Lower leg skin (tissue), 4 donors: Measurements from ENCODE around the gene FBXO11. TPM values are rescaled to one million over a fixed set of nuclear protein-coding genes. Genes with fewer than 3 reads are reported as not detected.
"Not testable (repeated sequence)": the region's sequence is repeated elsewhere in the genome, so short reads cannot be mapped to it uniquely, and the experiment has no call there.

Experiments
- DNase-seq, 2 donors: peaks; one replicate each; pipeline ENCODE4 v3.0.0-alpha.2; 2019; ENCODE audit warnings: low spot score in 2 of 2
- H3K4me3 ChIP-seq: fragments of 200-600 bp; sonication (generic); 2 replicates; pipeline ENCODE4 v1.5.1; 2017; ENCODE audit warnings: mild to moderate bottlenecking, low read depth; ENCODE audit not compliant: poor library complexity, severe bottlenecking
- POLR2A ChIP-seq, 2 donors: fragments of 450-650 bp; IDR thresholded peaks; one replicate each; pipeline ENCODE4 v1.6.1; 2016 to 2017; ENCODE audit warnings: antibody characterized with exemption in 2 of 2, mild to moderate bottlenecking in 1 of 2, moderate library complexity in 1 of 2
- WGBS, 2 donors: methylation state at CpG; one replicate each; pipeline ENCODE4 v1.1.5; 2018; 5-methylcytosine and 5-hydroxymethylcytosine counted together
- intact Hi-C: fragments of 100-400 bp; cut with DNase I; formaldehyde crosslinking; loops from one replicate; pipeline ENCODE4 v1.15.0; 2023; ENCODE audit warnings: low total_unique reads
- total RNA-seq, 4 donors: library from RNA; depleted of rRNA; stranded (reverse); fragments of >200 nt; gene quantifications; one replicate each; pipeline ENCODE4 v1.1.0, GENCODE V29; 2016
- TF ChIP-seq, protein P1 (sequence below), 3 donors: fragments of 450-650 bp; IDR thresholded peaks; one replicate each; pipeline ENCODE4 v1.5.1; 2016; ENCODE audit warnings: antibody characterized with exemption in 3 of 3, mild to moderate bottlenecking in 3 of 3, moderate library complexity in 2 of 3

The FBXO11 gene
- total RNA-seq, 4 donors from 2014 or later, result 32.7 to 43.1 (median 39.3) TPM

- intact Hi-C loops, result no loop called here
- WGBS, 2 donors, result 80 to 83% methylated on average over 5 of the region's 5 CpGs
- no peak for TF ChIP-seq POLR2A (IDR thresholded peaks at IDR 0.05)
- H3K4me3 ChIP-seq, result no peak overlapping the region
- no peak for DNase-seq
These were observed 2.4 kb upstream of the FBXO11 start for GRCh38 chr2:47908682-47909081.

- intact Hi-C loops, result no loop called here
- TF ChIP-seq POLR2A (IDR thresholded peaks at IDR 0.05), result no peak
- TF ChIP-seq, protein P1, sequence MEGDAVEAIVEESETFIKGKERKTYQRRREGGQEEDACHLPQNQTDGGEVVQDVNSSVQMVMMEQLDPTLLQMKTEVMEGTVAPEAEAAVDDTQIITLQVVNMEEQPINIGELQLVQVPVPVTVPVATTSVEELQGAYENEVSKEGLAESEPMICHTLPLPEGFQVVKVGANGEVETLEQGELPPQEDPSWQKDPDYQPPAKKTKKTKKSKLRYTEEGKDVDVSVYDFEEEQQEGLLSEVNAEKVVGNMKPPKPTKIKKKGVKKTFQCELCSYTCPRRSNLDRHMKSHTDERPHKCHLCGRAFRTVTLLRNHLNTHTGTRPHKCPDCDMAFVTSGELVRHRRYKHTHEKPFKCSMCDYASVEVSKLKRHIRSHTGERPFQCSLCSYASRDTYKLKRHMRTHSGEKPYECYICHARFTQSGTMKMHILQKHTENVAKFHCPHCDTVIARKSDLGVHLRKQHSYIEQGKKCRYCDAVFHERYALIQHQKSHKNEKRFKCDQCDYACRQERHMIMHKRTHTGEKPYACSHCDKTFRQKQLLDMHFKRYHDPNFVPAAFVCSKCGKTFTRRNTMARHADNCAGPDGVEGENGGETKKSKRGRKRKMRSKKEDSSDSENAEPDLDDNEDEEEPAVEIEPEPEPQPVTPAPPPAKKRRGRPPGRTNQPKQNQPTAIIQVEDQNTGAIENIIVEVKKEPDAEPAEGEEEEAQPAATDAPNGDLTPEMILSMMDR (IDR thresholded peaks at IDR 0.05), result peak in 1 of 3 donors; percentile 18
- 13 to 16% methylated on average over 15 of the region's 15 CpGs for WGBS, 2 donors
- DNase-seq, result peak in 1 of 2 donors; percentile 41
- peak overlapping the region; percentile 9 for H3K4me3 ChIP-seq
These were observed 912 bp upstream of the FBXO11 start for GRCh38 chr2:47907039-47907781.

GRCh38 chr2:47905386-47906156 is 727 bp downstream of the FBXO11 start:
- peak overlapping the region; percentile 92 for H3K4me3 ChIP-seq
- peak; percentile 34 to 92 for DNase-seq
- no peak for TF ChIP-seq POLR2A (IDR thresholded peaks at IDR 0.05)
- TF ChIP-seq, protein P1 (IDR thresholded peaks at IDR 0.05), result no peak
- 1% methylated on average over 56 to 86 of the region's 105 CpGs for WGBS, 2 donors
- intact Hi-C loops, result no loop called here

DNA sequence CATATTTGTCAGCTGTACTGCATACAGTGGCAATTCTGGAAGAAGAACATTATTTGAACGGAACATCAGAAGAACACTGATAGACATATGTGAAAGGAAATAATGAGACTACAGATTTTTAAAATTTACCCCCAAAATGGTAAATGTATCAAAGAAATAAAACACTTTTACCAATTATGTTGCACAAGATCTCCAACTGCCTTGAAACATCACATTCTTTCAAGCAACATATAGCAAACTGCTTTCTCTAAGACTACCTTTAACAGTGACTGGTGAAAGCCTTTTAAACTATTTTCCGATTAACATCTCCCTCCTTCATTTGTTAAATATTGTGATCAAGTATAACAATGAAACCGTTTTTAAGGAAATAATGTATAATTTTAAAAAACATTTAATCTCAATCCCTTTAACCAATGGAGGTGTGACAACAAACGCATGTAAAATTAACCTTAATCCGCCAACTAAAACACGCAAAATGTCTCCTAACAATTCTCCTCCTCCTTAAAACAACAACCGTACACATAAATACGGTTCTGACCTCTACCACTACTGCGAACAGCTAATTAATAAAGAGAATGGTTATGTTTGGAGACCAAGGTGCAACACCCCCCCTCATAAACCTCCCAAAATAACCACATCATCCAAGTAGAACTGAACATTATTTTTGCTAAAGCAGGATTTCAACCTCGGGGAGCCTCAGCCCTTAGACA is 2.4 kb downstream of the FBXO11 start:
- DNase-seq, result no peak
- 1 to 2% methylated on average over 10 of the region's 10 CpGs for WGBS, 2 donors
- intact Hi-C loops, result no loop called here
- TF ChIP-seq, protein P1 (IDR thresholded peaks at IDR 0.05), result no peak
- TF ChIP-seq POLR2A (IDR thresholded peaks at IDR 0.05), result no peak
- peak overlapping the region; percentile 92 for H3K4me3 ChIP-seq

DNA sequence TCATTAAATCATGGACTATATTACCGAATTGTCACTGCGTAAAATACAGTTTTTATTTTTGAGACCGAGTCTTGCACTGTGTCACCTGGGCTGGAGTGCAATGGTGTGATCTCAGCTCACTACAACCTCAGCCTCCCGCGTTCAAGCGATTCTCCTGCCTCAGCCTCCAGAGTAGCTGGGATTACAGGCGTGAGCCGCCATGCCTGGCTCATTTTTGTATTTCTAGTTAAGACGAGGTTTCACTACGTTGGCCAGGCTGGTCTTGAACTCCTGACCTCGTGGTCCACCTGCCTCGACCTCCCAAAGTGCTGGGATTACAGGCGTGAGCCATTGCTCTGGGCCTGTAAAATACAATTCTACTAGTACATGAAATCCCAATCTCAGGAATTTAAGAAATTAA is 4.4 kb downstream of the FBXO11 start:
- intact Hi-C loops, result not testable (repeated sequence)

GRCh38 chr2:47900857-47901256 is 5.4 kb downstream of the FBXO11 start:
- no peak overlapping the region for H3K4me3 ChIP-seq
- WGBS, 2 donors, result 52 to 85% methylated on average over 10 of the region's 10 CpGs
- no peak for TF ChIP-seq POLR2A (IDR thresholded peaks at IDR 0.05)
- TF ChIP-seq, protein P1 (IDR thresholded peaks at IDR 0.05), result no peak
- intact Hi-C loops, result no loop called here
- no peak for DNase-seq

More for the DNA sequence above, 4.4 kb downstream of the FBXO11 start:
- 89 to 97% methylated on average over 13 of the region's 13 CpGs for WGBS, 2 donors
- DNase-seq, H3K4me3 ChIP-seq: not testable (repeated sequence)
